ENCODE data around the gene MYL11. TPM values are rescaled to one million over a fixed set of nuclear protein-coding genes. Genes with fewer than 3 reads are reported as not detected.
"Not testable (repeated sequence)": the region's sequence is repeated elsewhere in the genome, so short reads cannot be mapped to it uniquely, and the experiment has no call there.

The MYL11 gene
- total RNA-seq, 1 donor from 2014 or later = 2.9 TPM

DNA sequence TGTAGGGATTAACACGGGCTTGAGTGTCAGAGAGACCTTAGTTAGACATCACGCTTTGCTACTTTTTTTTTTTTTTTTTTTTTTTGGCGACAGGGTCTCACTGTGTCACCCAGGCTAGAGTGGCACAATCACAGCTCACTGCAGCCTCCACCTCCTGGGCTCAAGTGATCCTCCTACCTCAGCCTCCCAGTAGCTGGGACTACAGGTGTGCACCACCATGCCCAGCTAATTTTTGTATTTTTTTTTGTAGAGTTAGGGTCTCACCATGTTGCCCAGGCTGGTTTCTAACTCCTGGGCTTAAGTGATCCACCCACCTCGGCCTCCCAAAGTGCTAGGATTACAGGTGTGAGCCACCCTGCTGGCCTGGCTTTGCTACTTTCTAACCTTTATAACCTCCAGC lies 22.0 kb downstream of the MYL11 start:
- DNase-seq (ENCODE audit: low spot score) = not testable (repeated sequence)

DNA sequence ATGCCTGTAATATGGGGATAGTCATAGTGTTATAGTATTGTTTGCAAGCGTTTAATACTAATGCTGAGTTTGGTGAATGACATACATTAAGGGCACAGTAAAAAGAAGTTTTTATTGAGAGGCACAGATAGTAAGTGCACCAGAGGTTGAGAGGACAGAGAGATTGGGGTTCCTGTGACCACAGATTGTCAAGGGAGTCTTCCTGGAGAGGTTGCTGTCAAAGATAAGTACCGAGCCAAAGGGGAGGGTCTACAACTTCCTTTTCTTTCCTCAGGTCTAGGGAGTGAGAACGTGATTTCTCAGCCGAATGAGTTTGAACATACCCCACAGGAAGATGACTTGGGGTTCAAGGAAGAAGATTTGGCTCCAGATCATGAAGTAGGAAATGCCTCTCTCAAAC lies 22.5 kb downstream of the MYL11 start:
- DNase-seq (ENCODE audit: low spot score) = no peak

DNA sequence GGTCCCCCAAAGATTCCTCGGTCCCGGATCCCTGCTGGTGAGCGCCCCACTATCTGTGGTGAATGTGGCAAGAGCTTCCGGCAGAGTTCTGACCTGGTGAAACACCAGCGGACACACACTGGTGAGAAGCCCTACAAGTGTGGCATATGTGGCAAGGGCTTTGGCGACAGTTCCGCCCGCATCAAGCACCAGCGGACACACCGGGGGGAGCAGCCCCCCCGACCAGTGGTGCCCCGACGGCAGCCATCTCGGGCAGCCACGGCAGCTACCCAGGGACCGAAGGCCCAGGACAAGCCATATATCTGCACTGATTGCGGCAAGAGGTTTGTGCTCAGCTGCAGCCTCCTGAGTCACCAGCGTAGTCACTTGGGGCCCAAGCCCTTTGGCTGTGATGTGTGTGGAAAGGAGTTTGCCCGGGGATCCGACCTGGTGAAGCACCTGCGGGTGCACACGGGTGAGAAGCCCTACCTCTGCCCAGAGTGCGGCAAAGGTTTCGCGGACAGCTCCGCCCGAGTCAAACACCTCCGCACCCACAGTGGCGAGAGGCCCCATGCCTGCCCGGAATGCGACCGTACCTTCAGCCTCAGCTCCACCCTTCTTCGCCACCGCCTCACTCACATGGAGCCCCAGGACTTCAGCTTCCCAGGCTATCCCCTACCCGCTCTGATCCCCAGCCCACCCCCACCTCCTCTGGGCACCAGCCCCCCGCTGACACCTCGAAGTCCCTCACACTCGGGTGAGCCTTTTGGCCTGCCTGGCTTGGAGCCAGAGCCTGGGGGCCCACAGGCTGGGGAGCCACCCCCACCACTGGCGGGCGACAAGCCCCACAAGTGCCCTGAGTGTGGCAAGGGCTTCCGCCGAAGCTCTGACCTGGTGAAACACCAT lies 23.4 kb downstream of the MYL11 start:
- no peak for DNase-seq (ENCODE audit: low spot score)

DNA sequence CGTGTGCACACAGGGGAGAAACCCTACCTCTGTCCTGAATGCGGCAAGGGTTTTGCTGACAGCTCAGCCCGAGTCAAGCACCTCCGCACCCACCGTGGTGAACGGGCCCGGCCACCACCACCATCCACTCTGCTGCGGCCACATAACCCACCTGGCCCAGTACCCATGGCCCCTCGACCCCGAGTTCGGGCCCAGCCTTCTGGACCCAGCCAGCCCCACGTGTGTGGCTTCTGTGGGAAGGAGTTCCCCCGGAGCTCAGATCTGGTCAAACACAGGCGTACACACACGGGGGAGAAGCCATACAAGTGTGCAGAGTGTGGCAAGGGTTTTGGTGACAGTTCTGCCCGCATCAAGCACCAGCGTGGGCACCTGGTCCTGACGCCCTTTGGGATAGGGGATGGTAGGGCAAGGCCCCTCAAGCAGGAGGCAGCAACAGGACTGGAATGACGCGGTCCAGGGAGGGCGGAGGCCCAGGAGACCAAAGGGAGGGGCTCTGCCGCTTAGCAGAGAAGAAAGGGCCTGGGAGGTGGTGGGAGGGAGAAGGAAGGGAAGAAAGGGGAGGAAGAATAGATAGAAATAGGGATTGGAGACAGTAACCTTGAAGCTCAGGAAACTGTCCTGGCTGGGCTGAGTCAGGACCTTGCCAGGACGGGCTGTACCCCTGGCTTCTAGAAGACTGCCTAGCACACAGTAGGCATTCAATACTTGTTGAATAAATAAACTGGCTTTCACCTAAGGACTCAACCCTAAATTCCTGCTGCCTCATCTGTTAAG lies 24.2 kb downstream of the MYL11 start:
- no peak for DNase-seq (ENCODE audit: low spot score)

DNA sequence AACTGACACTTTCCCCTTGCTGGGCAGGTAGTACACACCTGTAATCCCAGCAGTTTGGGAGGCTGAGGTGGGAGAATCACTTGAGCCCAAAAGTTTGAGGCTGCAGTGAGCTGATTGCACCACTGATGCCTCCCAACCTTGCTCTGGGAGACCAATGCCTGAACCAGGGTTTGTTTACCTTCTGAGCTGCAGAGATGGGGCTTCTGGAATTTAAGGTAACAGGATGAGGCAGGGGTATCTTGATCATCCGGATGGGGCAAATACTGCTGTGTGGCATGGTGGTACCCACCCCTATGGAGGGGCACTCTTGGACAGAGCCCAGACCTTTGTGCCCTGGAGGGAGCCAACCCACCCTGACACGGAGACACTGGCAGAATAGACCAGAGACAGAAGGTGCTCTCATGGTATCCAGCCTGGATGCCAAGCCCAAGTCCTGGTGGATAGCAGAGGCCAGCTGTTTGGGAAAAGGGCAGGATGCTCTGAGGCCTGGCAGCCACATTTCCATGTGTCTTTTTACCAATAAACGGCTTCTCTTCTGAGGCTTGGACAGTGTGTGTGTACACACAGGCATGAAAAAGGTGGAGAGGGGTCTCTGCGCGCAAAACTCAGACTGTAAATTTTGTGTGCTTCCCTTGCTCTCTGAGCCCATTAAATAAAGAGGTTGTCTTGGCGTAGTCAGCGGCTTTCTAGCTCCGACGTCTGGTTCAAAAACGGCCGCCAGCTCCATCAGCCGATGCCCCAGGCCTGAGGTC lies 25.0 kb downstream of the MYL11 start:
- no peak for DNase-seq (ENCODE audit: low spot score)

DNA sequence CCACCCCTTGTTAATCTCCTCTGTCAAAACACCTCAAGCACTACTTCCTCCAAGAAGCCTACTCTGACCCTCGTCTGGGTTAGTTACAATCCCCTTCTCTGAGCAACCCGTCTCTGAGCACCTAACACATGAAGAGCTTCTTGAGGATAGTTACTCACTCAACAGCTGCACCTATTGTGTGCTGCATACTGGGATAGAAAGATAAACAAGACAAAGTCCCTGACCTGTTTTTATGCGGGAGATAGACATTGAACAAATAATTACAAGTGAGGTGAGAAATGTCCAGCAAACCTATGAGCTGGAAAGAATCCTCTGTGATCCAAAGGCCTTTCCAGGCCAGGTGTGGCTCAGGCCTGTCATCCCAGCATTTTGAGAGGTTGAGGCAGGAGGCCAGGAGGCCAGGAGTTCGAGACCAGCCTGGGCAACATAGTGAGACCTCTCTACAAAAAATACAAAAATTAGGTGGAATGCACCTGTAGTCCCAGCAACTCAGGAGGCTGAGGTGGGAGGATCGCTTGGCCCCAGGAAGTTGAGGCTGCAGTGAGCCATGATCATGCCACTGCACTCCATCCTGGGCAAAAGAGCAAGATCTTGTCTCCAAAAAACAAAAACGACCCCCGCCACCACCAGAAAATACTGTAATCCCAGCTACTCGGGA lies 27.3 kb downstream of the MYL11 start:
- no peak for DNase-seq (ENCODE audit: low spot score)

DNA sequence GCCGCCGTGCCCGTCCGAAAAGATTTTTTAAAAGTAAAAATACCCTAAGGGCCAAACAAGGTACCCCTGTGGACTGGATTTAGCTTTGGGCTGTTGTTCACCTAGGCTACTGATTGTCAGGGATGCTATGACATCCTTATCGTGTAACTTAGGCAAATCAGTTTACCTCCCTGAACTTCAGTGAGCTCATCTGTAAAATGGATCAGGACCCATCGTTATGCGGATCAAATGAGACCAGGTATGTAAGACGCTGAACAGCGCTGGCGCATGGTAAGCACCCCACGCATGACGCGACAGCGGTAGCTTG lies 32.1 kb downstream of the MYL11 start:
- no peak for DNase-seq (ENCODE audit: low spot score)

DNA sequence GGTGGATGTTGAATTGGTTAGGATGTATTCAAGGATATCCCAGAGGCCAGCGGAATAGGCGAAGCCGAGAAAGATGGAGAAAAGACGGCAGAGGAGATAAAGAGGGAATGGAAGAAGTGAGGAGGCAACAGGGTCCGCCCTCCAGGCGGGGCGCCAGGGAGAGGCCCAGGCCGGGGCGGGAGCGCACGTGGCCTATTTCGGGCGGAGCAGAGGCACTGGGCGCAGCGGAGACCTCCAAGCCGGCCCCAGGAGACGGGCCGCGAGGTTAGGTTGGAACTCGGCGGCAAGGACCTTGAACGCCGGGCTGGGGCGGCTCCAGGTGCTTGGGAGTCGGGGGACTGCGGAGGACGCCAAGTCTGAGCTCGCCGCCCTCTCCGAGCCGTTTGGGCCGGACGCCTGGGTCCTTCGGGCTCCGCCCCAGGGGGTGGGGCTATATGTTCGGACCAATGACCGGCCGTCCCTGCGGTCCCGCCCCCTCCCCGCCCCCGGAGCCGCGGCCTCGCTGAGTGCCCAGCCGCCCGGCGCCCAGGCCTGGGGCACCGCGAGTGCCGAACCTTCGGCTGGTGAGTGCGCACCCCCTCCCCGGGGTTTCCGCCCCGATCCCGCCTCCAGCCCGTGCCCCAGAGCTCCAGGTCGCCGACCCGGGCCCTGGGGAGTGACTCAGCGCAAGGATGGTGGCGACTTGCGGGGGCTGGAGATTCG lies 32.7 kb downstream of the MYL11 start, which contains the start of gene ZNF771:
TSS of gene ZNF771 (plus strand) at position 505 of the 702 bp plus-strand sequence. CDS start 448 bp downstream, outside the sequence.
- DNase-seq (ENCODE audit: low spot score) = peak; percentile 95

DNA sequence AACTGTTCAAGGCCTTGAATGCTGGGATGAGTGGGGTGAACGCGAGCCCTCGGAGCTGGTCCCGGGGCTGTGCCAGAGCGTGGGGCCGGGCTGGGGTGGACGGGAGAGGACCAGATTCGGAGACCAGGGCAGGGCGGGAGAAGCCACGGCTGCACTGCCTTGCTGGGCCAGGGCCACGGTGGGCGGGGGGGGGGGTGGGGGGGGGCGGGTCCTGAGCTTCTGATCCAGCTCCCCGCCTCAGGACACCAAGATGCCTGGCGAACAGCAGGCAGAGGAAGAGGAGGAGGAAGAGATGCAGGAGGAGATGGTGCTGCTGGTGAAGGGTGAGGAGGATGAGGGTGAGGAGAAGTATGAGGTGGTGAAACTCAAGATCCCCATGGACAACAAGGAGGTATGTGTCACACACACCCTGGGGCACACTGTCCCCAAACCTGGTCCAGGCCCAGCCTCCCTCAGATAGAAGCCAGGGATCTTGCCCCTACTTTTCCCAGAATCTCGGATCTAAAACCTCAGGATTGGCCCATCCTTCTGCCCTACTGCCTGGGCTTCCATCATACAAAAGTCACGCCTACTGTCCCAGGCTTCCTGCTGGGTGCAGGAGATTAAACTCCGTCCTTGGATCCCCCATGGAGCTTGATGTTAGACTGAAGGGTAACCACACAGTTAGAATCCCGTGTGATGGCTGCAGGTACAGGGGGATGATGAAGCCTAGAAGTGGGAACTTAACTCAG lies 33.4 kb downstream of the MYL11 start:
- no peak for DNase-seq (ENCODE audit: low spot score)

DNA sequence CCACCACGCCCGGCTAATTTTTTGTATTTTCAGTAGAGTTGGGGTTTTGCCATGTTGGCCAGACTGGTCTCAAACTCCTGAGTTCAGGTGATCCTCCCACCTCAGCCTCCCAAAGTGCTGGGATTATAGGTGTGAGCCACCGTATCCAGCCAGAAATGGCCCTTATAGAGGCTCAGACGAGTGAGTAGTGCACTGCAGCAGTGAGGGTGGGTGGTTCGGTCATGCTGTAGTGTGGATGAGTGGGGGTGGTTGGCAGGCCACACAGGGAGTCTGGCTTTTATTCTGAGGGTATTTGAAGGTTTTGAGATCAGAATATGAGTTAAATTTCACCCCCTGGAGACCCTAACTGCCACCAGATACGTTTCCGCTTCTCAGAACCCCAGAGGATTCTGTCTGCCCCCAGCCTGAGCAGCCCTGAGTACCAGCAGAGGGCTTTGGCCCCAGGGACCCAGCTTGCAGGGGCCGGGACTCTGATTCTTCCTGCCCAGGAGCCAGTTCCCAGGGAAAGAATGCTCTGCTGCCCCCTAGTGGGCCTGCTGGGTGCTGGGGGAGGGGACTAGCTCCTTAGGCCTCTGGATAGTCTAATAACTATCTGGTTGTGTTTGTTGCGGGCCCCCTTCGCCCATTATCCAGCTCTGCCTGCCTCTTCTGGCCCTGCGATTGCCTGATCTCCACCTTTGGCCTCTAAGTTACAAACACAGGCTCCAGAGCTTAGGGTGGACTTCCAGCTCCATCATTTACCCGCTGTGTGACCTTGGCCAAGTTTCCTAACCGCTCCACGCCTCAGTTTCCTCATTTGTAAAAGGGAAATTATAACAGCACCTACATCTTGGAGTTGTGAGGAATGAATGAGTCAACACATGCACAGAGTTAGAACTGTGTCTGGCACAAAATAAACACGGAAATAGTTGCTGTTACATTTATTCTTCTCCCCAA lies 34.8 kb downstream of the MYL11 start:
- DNase-seq (ENCODE audit: low spot score) = peak; percentile 93

DNA sequence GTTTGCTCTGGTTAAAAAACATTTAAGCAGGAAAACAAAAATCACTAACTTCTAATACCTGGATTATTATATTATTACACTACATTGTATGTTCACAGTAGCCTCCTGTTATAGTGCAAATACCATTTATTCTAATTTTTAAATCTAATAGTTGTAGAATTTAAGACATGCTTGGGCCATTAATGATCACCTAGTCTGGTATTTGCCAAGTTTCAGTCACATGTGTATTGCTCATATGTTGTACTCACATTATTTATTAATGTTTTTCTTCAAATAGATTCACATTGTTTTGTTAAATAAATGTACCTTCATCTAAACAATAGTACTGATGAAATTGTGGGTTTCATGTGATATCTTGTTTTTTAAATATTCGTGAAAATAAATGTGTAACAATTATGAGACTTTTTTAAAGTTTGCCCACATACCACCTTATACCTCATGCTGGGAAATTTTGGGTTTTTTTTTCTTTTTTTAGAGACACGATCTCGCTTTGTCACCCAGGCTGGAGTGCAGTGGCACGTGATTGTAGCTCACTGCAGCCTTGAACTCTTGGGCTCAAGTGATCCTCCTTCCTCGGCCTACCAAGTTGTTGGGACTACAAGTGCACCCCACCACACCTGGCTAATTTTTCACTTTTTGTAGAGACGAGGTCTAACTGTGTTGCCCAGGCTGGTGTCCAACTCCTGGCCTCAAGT lies 38.7 kb downstream of the MYL11 start:
- no peak for DNase-seq (ENCODE audit: low spot score)

DNA sequence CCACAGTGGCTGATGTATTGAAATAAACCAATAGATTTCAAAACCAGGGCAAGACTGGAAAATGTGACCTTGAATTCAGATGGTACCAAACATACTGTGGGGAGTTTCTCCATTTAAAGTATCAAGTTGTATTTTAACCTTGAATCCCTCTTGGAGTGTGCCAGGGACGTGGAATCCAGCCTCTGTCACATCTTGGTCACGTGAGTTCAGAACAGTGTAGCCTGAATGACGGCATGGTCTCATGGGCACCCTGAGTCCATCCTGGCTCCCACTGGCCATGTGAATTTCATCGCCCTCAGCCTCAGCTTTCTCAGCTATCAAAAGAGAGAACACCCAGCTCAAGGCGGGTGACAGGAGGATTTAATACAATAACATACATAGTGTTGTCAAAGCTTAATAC lies 39.6 kb downstream of the MYL11 start:
- DNase-seq (ENCODE audit: low spot score) = no peak

DNA sequence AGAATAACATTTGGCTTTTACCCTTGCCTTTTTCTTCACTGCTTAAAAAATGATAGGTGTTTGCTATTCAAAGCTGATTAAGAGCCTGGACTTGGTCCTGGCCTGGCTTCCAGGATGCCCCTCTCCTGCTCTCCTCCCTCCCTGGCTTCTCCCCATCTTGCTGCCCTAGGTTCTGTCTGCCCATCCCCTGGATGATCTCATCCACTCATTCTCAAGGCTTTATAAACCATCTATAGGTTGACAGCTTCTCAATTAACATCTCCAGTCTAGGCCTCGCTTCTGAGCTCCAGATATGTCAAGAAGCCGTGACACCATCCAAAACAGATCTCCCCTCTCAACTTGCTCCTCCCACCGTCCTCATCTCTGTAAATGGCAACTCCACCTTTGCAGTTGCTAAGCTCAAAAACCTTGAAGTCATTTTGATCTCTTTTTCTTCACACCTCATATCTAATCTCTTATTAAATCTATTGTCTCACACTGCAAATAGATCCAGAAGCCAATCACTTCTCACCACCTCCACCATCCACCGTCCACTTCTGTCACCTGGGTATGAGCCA lies 41.5 kb downstream of the MYL11 start:
- no peak for DNase-seq (ENCODE audit: low spot score)

DNA sequence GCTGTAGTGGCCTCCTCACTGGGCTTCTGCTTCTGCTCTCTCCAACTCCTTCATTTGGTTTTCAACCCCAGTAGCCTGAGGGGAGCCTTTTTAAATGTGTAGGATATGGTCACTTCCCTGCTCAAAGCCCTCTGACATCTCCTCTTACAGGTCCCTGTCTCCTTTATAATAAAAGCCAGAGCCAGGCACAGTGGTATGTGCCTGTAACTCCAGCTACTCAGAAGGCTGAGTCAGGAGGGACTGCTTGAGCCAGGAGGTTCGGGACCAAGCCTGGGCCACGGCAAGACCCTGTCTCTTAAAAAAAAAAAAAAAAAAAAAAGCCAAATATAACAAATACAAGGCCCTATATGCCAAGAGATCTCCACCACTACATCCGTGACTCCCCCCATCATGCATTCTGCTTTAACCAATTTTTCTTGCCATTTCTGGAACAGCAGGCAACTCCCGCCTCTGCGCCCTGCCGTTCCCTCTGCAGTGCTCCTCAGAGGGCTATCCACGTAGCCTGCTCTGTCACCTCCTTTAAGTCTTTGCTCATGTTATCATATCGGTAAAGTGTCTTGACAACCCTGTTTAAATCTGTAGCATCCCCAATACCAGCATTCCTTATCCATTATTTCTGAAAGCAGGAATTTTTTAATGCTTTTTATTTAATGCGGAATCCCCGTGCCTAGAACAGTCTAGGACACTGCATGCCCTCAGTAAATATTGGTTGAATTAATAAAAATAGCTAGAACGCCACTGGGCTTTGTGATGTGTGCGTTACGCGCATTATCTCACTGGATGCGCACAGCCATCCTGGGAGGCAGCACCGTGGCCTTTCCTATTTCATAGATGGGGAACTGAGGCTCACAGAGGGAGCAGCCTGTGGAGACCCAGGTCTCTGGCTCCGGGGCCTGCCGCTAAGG lies 42.3 kb downstream of the MYL11 start:
- DNase-seq (ENCODE audit: low spot score) = no peak

DNA sequence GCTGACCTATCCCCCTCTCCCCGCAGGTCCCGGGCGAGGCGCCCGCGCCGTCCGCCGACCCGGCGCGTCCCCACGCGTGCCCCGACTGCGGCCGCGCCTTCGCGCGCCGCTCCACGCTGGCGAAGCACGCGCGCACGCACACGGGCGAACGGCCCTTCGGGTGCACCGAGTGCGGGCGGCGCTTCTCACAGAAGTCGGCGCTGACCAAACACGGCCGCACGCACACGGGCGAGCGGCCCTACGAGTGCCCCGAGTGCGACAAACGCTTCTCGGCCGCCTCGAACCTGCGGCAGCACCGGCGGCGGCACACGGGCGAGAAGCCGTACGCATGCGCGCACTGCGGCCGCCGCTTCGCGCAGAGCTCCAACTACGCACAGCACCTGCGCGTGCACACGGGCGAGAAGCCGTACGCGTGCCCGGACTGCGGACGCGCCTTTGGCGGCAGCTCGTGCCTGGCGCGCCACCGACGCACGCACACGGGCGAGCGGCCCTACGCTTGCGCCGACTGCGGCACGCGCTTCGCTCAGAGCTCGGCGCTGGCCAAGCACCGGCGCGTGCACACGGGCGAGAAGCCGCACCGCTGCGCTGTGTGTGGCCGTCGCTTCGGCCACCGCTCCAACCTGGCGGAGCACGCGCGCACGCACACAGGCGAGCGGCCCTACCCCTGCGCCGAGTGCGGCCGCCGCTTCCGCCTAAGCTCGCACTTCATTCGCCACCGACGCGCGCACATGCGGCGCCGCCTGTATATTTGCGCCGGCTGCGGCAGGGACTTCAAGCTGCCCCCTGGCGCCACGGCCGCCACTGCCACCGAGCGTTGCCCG lies 43.1 kb downstream of the MYL11 start:
- DNase-seq (ENCODE audit: low spot score) = peak; percentile 79

Data from ureter (tissue), 1 donor.